NCI-H1092 (cell line): ENCODE data around the gene OR8B2.
"Not testable (repeated sequence)": the region's sequence is repeated elsewhere in the genome, so short reads cannot be mapped to it uniquely, and the experiment has no call there.

Source experiments
- DNase-seq: peaks from one replicate; lab custom pipeline; 2025; lab: John Stamatoyannopoulos, UW

Gene OR8B2, protein sequence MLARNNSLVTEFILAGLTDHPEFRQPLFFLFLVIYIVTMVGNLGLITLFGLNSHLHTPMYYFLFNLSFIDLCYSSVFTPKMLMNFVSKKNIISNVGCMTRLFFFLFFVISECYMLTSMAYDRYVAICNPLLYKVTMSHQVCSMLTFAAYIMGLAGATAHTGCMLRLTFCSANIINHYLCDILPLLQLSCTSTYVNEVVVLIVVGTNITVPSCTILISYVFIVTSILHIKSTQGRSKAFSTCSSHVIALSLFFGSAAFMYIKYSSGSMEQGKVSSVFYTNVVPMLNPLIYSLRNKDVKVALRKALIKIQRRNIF

GRCh38 chr11:124384399-124384798 lies at the start of gene OR8B2:
OR8B2 (minus strand) TSS chr11:124384499; CDS start chr11:124383343, 1,156 bp downstream.
- DNase-seq, result no peak

DNA sequence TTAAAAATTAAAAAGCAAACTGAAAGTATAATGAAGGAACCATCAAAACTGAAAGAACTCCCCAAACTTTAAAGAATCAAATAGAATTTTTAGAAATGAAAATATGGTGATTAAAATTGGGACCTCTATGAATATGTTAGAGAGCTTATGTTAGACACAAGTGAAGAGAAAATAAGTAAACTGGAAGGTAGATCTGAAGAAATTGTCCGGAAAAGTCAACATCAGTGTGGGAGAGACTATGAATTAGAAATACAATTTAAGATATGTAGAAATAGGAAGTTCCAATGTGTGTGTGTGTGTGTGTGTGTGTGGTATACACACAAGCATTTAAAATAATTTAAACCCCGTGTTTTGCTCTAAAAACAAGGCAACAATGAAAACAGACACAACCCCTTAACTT lies 45.3 kb upstream of the OR8B2 start:
- DNase-seq, result no peak

GRCh38 chr11:124424384-124424921 lies 40.2 kb upstream of the OR8B2 start, which contains the start of gene OR8B4:
OR8B4 (minus strand) TSS chr11:124424871; CDS start chr11:124424871, 0 bp downstream.
- DNase-seq, result no peak

GRCh38 chr11:124421043-124421442 lies 36.7 kb upstream of the OR8B2 start:
- no peak for DNase-seq

- DNase-seq, result peak; percentile 3
Observed at GRCh38 chr11:124415356-124415923, 31.1 kb upstream of the OR8B2 start.

DNA sequence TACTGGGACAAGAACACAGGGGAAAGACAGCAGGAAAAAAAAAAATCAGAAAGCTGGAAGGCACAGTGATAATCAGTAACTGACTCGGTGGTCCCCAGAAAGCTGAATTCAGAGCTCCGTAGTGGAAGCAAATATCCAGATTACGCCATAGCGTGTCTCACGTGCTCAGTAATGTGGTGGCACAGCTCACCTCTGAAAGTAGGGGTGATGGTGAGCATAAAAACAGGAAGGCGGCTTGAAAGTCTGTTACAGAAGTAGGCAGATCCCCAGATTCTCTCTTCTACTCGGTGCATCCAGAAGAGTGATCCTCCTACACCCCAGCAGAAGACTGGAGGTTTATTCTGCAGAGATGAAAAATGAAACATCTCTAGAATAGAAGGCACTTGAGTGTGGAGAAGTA lies 25.6 kb upstream of the OR8B2 start:
- no peak for DNase-seq

GRCh38 chr11:124405581-124405980 lies 21.3 kb upstream of the OR8B2 start:
- no peak for DNase-seq

DNA sequence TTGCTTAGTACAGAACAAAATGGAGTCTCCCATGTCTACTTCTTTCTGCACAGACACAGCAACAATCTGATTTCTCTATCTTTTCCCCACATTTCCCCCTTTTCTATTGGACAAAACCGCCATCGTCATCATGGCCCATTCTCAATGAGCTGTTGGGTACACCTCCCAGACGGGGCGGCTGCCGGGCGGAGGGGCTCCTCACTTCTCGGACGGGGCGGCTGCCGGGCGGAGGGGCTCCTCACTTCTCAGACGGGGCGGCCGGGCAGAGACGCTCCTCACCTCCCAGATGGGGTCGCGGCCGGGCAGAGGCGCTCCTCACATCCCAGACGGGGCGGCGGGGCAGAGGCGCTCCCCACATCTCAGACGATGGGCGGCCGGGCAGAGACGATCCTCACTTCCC lies 18.9 kb upstream of the OR8B2 start:
- not testable (repeated sequence) for DNase-seq

GRCh38 chr11:124402326-124402922 lies 18.1 kb upstream of the OR8B2 start:
- peak; percentile 1 for DNase-seq

GRCh38 chr11:124398924-124399323 lies 14.6 kb upstream of the OR8B2 start, which contains the start of gene OR8B3:
OR8B3 (minus strand) TSS chr11:124399024; CDS start chr11:124397351, 1,673 bp downstream.
- DNase-seq, result no peak

GRCh38 chr11:124396847-124397246 lies 12.5 kb upstream of the OR8B2 start:
- DNase-seq, result not testable (repeated sequence)

DNA sequence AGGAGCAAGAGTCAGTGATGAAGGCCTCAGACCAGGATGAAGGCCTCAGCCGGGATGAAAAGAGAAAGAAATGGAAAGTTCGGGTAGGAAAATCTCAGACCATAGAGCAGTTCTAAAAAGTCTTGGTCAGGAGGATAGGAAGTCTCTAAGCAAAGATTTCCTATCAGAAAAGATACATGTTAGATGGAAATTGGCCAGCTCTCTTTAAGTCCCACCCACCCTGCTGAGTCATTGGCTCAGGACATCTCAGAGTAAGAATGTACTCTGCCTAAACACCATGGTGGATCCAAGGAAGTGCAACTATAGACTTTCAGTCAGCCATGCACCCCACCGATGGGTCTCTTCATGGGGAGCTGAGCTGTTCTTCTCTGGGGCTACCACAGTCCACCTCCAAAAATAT lies 10.1 kb upstream of the OR8B2 start:
- no peak for DNase-seq

DNA sequence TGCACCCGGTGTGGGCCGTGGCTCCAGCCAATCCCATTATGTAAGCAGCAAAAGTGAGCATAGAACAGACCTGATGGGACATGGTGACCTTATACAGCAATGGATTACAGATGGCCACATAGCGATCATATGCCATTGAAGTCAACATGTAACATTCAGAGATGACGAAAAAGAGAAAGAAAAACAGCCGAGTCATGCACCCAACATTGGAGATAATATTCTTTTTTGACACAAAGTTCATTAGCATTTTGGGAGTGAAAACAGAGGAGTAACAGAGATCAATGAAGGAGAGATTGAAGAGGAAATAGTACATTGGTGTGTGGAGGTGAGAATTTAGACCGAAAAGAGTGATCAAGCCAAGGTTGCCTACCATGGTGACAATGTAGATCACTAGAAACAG lies 1.4 kb downstream of the OR8B2 start:
- not testable (repeated sequence) for DNase-seq

- DNase-seq, result no peak
Observed at GRCh38 chr11:124380585-124380984, 3.7 kb downstream of the OR8B2 start.

DNA sequence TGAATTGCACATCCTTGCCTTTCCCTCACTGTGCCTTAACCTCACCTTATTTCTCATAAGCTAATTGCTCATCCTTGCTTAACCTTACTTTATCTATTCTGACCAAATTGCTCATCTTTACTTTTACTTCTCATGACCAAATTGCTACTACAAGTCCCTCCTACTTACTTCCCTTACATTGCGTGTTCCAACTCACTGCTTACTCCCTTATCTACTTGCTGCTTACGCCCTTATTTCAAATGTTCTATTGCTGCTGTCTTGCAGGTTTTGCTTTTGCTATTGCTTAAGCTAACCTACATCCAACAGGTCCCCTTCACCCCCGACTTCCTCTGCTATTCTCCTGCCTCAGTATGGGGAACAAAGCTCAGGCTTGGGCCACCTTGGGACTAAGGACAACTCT lies 8.0 kb downstream of the OR8B2 start:
- no peak for DNase-seq

DNA sequence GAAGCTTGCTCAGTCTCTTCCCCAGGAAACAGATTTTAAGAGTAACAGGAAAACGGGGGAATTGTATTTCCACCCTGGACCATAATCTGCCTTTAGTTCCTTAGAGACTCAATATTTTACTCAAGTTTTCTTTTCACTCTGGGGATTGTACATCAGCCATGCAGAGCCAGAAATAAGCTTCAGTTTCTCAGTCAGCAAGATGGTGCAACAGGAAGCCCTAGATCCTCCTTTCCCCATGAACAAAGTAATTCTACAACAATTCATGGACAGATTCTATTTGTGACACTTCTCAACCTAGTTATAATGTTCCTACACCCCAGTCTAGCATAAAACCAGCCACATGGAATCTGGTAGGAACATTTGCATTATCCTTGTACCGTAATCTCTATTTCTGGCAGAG lies 24.7 kb downstream of the OR8B2 start:
- no peak for DNase-seq

GRCh38 chr11:124346311-124346955 lies 37.9 kb downstream of the OR8B2 start:
- no peak for DNase-seq

GRCh38 chr11:124344346-124344745 lies 40.0 kb downstream of the OR8B2 start:
- DNase-seq, result no peak

- DNase-seq, result no peak
Observed at GRCh38 chr11:124340142-124340447, 44.2 kb downstream of the OR8B2 start.

- DNase-seq, result no peak
Observed at GRCh38 chr11:124339396-124340141, 44.7 kb downstream of the OR8B2 start.
